Right renal cortex interstitium (tissue), 3 donors: ENCODE results near the gene POLR2E. TPM values are rescaled to one million over a fixed set of nuclear protein-coding genes. Genes with fewer than 3 reads are reported as not detected.

Source experiments
- DNase-seq, 3 donors: peaks; one replicate each; pipeline ENCODE4 v3.0.0-alpha.2; 2013; ENCODE audit warnings: low read depth in 3 of 3, low spot score in 2 of 3
- polyA plus RNA-seq, 3 donors: library from polyadenylated mRNA; unstranded; fragments of 120-200 nt; gene quantifications; one replicate each; pipeline ENCODE4 v1.2.1, GENCODE V29; 2013; ENCODE audit not compliant: insufficient read length in 3 of 3

Gene POLR2E
- polyA plus RNA-seq, 3 donors = 128 to 161 (median 143) TPM

- no peak for DNase-seq
Measured at GRCh38 chr19:1066748-1067340, 28.3 kb downstream of the POLR2E start, which contains the start of gene ARHGAP45. Gene ARHGAP45, plus strand, starts transcription at chr19:1067167. Its CDS starts 239 bp downstream, at chr19:1067406.

- DNase-seq = no peak
Measured at GRCh38 chr19:1066251-1066747, 28.9 kb downstream of the POLR2E start.

- no peak for DNase-seq
Measured at GRCh38 chr19:1065606-1066109, 29.5 kb downstream of the POLR2E start.

GRCh38 chr19:1064661-1065605, 30.2 kb downstream of the POLR2E start:
- no peak for DNase-seq

GRCh38 chr19:1063909-1064660, 31.1 kb downstream of the POLR2E start:
- no peak for DNase-seq

- DNase-seq = no peak
Measured at GRCh38 chr19:1063030-1063908, 31.9 kb downstream of the POLR2E start.

GRCh38 chr19:1062387-1063029, 32.7 kb downstream of the POLR2E start:
- no peak for DNase-seq

- DNase-seq = no peak
Measured at GRCh38 chr19:1061987-1062386, 33.2 kb downstream of the POLR2E start.

- no peak for DNase-seq
Measured at GRCh38 chr19:1060689-1061088, 34.5 kb downstream of the POLR2E start.

GRCh38 chr19:1058112-1058511, 37.1 kb downstream of the POLR2E start:
- DNase-seq = no peak

- no peak for DNase-seq
Measured at GRCh38 chr19:1057176-1057855, 37.9 kb downstream of the POLR2E start.

- DNase-seq = no peak
Measured at GRCh38 chr19:1055886-1056620, 39.1 kb downstream of the POLR2E start.

GRCh38 chr19:1055028-1055425, 40.1 kb downstream of the POLR2E start:
- no peak for DNase-seq

GRCh38 chr19:1054102-1055027, 40.8 kb downstream of the POLR2E start:
- no peak for DNase-seq

- no peak for DNase-seq
Measured at GRCh38 chr19:1053176-1054101, 41.7 kb downstream of the POLR2E start.
